PC-9 (cell line): ENCODE results near the gene B4GALT1.

Experiments used
- EZH2 ChIP-seq: fragments of 200-600 bp; sonication (generic); IDR thresholded peaks from 2 replicates; pipeline ENCODE4 v1.8.0; 2017; ENCODE audit warnings: antibody characterized with exemption, low read depth
- TF ChIP-seq, protein P1 (sequence below): fragments of 200-600 bp; sonication (generic); conservative IDR thresholded peaks from 2 replicates; pipeline ENCODE4 v1.6.1; 2017; ENCODE audit warnings: mixed run types, antibody characterized with exemption, mild to moderate bottlenecking, moderate library complexity

- TF ChIP-seq, protein P1, sequence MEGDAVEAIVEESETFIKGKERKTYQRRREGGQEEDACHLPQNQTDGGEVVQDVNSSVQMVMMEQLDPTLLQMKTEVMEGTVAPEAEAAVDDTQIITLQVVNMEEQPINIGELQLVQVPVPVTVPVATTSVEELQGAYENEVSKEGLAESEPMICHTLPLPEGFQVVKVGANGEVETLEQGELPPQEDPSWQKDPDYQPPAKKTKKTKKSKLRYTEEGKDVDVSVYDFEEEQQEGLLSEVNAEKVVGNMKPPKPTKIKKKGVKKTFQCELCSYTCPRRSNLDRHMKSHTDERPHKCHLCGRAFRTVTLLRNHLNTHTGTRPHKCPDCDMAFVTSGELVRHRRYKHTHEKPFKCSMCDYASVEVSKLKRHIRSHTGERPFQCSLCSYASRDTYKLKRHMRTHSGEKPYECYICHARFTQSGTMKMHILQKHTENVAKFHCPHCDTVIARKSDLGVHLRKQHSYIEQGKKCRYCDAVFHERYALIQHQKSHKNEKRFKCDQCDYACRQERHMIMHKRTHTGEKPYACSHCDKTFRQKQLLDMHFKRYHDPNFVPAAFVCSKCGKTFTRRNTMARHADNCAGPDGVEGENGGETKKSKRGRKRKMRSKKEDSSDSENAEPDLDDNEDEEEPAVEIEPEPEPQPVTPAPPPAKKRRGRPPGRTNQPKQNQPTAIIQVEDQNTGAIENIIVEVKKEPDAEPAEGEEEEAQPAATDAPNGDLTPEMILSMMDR = no peak
- TF ChIP-seq EZH2 = no peak
These were observed 11.7 kb downstream of the B4GALT1 start for GRCh38 chr9:33155393-33155792.
